SIG-M5 treated with dmso at 0.1 percent for 504 hours (cell line): Measurements from ENCODE around the gene LRRC10B.
"Not testable (repeated sequence)": the region's sequence is repeated elsewhere in the genome, so short reads cannot be mapped to it uniquely, and the experiment has no call there.

ENCODE experiments used
- DNase-seq: peaks from one replicate; lab custom pipeline; 2025; ENCODE audit not compliant: unreplicated experiment; lab: John Stamatoyannopoulos, UW

Gene LRRC10B

DNA sequence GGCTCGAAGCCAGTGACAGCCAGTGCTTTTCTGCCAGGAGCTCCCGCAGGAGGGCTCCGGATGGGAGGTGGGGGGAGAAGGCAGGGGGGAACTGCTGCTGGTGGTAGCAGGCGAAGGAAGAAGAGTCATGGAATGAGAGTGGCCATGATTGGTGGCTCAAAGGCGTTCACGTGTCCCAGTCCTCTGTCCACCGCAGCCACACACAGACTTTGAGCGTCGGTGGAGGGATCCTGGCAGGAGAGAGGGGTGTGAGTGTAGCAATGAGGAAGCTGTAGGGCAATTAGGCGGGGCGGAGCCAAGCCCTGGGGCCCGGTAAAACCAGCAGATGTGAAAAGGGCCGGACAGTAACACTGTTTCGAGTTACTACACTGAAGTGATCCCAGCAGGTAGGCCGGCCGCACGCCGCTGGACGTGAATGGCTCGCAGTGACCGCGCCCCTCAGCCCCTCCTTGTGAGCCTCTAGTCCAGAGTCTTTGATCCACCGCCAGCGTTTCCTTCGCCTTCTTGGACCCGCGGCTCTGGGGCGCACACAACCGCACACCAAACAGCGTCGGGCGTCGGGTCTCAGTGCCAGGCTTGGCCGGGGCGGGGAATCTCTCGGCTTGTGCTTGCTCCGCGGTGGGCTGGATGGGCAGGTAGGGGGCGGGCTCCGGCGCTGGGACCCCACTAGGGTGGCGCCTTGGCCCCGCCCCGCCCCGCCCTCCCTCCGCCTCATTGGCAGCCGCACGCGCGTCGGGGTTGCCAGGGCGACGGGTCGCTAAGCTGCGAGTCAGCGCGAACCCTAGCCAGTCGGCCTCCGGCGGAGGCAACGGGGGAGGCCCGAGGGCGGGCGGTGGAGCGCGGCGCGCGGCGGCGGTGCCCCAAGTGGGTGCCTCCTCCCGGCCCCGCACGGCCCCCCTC, at the start of gene LRRC10B:
TSS of gene LRRC10B (plus strand) at position 788 of the 900 bp plus-strand sequence. CDS start 250 bp downstream, outside the sequence.
- DNase-seq = peak; percentile 58

- DNase-seq = no peak
These were observed 48.1 kb upstream of the LRRC10B start for GRCh38 chr11:61460474-61460881.

- no peak for DNase-seq
These were observed 47.6 kb upstream of the LRRC10B start for GRCh38 chr11:61460986-61461385.

GRCh38 chr11:61467602-61468001, 40.9 kb upstream of the LRRC10B start:
- not testable (repeated sequence) for DNase-seq

- no peak for DNase-seq
These were observed 40.5 kb upstream of the LRRC10B start for GRCh38 chr11:61468002-61468401.

- no peak for DNase-seq
These were observed 36.3 kb upstream of the LRRC10B start for GRCh38 chr11:61472282-61472681.

DNA sequence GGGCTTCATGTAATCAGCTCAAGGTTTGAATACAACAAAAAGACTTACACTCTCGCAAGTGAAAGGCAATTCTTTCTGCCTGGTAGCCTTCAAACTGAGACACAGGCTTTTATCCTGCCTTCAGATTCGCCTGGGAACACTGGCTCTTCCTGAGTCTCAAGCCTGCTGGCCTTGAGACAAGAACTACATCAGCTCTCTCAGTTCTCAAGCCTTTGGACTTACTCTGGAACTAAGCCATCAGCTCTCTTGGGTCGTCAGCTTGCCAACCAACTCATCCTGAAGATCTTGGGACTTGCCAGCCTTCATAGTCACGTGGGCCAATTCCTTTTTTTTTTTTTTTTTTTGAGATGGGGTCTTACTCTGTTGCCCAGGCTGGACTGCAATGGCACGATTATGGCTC, 35.7 kb upstream of the LRRC10B start:
- DNase-seq = no peak

DNA sequence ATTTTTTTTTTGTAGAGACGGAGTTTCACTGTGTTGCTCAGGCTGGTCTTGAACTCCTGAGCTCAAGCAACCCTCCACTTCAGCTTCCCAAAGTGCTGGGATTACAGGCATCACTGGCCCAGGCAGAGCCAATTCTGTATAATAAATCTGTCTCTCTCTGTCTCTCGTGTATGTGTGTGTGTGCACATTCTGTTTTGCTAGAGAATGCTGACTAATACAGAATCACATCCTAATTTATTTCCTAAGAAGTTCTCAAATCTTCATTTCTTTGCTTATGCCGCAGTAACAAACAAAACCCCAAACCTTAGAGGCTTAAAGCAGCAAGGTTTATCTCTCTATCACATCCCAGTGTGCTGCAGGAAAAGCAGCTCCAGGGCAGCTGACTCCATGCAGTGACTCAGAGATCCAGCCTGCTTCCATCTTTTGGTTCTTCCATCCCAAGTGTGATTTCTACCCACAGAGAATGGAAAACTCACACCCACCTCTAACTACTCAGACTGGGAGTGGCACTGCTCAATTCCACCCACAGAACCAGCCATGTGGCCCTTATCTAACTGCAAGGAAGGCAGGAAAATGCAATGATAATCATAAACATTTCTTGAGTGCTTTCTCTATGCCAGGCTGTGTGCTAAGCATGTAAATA, 35.1 kb upstream of the LRRC10B start:
- DNase-seq = no peak

DNA sequence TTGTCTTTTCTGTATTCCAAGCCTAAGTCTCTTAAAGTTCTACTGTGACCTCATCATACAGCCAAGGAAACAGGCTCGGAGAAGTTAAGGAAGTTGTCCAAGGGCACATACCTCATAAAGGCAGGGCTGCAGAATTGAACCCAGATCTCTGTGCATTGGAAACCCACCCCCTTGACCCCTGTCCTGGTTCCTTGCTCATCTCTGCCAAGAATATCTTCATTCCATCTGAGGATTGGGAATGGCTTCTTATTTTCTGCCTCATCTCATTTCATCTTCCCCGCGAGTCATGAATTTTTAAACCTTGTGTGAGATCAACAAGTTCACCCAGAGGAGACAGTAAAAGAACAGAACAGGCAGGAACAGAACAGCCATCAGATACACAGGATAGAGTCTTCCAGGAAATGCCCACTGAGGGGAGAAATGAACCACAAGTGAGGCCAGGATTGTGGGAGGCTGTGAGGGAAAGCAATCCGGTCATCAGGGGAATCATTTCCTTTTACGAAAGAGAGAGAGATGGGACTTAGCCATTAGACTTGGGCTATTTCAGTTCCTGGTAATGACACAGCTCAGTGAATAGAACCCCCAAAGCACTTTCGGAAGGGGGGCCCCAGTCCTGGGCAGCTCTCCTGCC, 34.4 kb upstream of the LRRC10B start:
- no peak for DNase-seq

DNA sequence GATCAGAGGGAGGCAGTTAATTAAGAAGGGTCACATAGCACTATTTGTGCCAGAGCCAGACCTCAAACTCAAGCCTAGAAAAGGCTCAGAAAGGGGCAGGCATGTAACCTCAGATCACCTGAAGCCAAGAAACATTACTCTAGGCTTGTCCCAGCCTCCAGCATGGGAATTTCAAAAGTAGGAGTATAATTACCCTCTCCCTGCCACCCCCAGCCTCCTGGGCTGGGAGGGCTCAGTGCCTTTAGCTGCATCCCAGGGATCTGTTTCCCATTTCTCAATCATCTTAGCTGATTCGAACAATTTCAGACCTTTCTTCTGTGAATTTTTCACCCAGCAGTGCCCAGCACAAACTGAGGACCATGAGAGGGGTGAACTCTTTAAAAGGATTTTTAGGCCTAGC, 33.1 kb upstream of the LRRC10B start:
- no peak for DNase-seq

GRCh38 chr11:61476371-61476770, 32.2 kb upstream of the LRRC10B start:
- DNase-seq = no peak

- no peak for DNase-seq
These were observed 31.4 kb upstream of the LRRC10B start for GRCh38 chr11:61477126-61477525.

- no peak for DNase-seq
These were observed 30.8 kb upstream of the LRRC10B start for GRCh38 chr11:61477727-61478148.

DNA sequence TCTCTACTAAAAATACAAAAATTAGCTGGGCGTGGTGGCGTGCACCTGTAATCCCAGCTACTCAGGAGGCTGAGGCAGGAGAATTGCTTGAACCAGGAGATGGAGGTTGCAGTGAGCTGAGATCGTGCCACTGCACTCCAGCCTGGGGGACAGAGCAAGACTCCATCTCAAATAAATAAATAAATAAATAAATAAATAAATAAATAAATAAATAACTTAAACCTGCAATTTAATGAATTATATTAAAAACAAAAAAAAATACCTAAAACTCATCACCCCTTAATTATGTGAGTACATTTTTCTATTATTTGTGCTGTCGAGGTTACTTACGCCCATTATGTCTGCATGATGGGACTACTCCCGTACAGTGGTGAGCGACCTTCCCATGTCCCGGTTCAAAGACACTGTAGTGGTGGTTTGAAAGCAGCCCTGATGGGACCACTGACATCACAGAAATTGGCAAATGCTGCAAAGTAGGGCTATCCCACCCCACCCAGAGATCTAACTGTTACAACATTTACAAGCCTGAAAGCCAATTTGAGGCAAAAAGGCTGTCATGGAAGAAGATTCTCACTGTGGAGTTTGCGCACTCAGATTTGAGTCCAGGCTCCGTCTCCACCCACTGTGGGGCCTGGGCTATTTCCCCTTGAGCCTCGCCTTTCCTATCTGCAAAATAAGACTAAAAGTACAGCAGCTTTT, 29.0 kb upstream of the LRRC10B start:
- not testable (repeated sequence) for DNase-seq

GRCh38 chr11:61480261-61480993, 28.1 kb upstream of the LRRC10B start:
- no peak for DNase-seq

GRCh38 chr11:61480994-61481335, 27.6 kb upstream of the LRRC10B start:
- DNase-seq = peak; percentile 18

DNA sequence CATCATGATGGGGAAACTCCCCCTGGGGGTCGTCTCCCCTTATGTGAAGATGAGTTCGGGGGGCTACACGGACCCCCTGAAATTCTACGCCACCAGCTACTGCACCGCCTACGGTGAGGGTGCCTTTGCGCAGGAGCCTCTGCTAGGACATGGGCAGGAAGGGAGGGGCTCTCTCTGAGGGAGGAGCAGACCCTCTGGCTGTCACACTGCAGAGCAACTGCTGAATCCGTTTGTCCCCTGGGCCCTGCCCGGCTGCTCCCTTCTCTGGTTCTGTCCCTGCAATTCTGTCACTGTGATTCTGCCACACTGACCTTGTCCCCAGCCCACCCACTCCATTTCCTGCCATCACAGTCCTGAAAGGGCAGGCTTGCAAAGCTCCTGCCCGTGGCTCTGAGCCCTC, 26.7 kb upstream of the LRRC10B start:
- no peak for DNase-seq

GRCh38 chr11:61482513-61482912, 26.0 kb upstream of the LRRC10B start:
- DNase-seq = no peak

DNA sequence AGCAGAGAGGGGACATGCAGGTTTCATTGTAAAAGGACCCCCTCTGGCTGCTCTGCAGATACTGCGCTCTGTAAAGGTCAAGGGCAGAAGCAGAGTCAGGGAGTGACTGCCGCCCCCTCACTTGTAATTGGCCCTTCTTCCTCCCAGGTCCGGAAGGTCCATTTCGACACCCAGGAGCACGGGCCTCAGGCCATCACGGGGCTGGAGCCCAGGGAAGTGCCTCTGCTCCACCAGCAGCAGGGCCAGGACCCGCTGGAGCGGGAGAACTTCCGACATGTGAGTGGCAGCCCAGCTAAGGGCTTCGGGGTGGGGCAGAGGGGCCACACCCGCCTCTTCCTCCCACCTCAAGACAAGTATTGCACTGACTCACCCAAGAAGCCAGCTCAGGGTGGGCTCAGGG, 24.0 kb upstream of the LRRC10B start:
- no peak for DNase-seq

GRCh38 chr11:61485080-61485479, 23.5 kb upstream of the LRRC10B start:
- no peak for DNase-seq
